Stimulated activated naive CD8-positive, alpha-beta T cell treated with anti-CD3 and anti-CD28 coated beads, Interleukin-15, Interleukin-2, amounts not matched to agents 100 ng/mL and 50 ng/mL, for 24 hours (primary cell): ENCODE data around the gene PRR14L.
"Not testable (repeated sequence)": the region's sequence is repeated elsewhere in the genome, so short reads cannot be mapped to it uniquely, and the experiment has no call there.

Experiments used
- H3K27ac Mint-ChIP-seq: one replicate; pipeline ENCODE4 v1.8.0; 2021; ENCODE audit warnings: mild to moderate bottlenecking, mixed read lengths
- H3K27me3 Mint-ChIP-seq: one replicate; pipeline ENCODE4 v1.8.0; 2021; ENCODE audit warnings: mixed read lengths
- H3K36me3 Mint-ChIP-seq: one replicate; pipeline ENCODE4 v1.8.0; 2021; ENCODE audit warnings: low read depth, mixed read lengths
- H3K4me1 Mint-ChIP-seq: one replicate; pipeline ENCODE4 v1.8.0; 2021; ENCODE audit warnings: low read depth, mixed read lengths
- H3K4me3 Mint-ChIP-seq: one replicate; pipeline ENCODE4 v1.8.0; 2021; ENCODE audit warnings: mild to moderate bottlenecking, mixed read lengths
- H3K9me3 Mint-ChIP-seq: one replicate; pipeline ENCODE4 v1.8.0; 2021; ENCODE audit warnings: mixed read lengths

PRR14L gene

DNA sequence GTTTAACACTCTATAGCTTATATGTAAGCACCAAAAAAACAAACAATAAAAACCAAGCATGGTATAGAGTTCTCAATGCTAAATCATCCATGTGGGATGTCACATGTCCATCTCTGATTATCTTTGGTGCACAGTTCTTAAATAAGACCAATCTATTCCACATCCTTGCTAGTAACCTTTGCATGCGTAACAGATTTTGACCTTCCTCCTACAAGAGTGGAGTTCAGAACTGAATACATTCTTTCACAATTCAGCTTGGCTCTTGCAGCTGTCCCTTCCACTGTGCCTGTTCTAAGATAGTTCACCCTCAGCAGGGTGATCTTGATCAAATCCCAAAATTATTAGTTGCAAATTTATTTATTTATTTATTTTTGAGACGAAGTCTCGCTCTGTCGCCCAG, 21.1 kb downstream of the PRR14L start:
- no peak overlapping the region for H3K4me3 Mint-ChIP-seq
- H3K27ac Mint-ChIP-seq: no peak overlapping the region
- H3K27me3 Mint-ChIP-seq: no peaks in the 10 kb centered on the region
- H3K4me1 Mint-ChIP-seq: peaks cover 7% of the 10 kb centered on the region
- H3K36me3 Mint-ChIP-seq: peaks cover 26% of the 10 kb centered on the region
- no peaks in the 10 kb centered on the region for H3K9me3 Mint-ChIP-seq

DNA sequence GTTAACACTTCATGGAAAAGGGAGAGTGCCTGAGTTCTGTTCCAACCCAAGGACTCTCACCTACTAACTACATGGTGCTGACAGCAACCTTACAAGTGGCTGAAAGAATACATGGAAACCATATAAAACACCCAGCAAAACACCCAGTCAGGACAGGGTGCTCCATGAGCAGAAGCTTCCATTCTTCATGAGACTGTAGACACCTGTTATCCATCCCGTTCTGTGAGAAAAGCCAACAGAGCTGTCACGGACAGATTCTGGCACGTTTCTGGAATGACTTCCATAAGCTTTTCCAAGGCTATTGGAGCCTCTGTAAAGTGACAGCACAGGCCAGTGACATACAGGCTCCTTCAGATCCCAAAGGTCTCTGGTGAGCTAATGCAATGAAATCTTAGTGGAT, 23.2 kb downstream of the PRR14L start:
- no peak overlapping the region for H3K4me3 Mint-ChIP-seq
- no peaks in the 10 kb centered on the region for H3K4me1 Mint-ChIP-seq
- no peak overlapping the region for H3K27ac Mint-ChIP-seq
- H3K9me3 Mint-ChIP-seq: no peaks in the 10 kb centered on the region
- H3K27me3 Mint-ChIP-seq: no peaks in the 10 kb centered on the region
- peaks cover 31% of the 10 kb centered on the region for H3K36me3 Mint-ChIP-seq

DNA sequence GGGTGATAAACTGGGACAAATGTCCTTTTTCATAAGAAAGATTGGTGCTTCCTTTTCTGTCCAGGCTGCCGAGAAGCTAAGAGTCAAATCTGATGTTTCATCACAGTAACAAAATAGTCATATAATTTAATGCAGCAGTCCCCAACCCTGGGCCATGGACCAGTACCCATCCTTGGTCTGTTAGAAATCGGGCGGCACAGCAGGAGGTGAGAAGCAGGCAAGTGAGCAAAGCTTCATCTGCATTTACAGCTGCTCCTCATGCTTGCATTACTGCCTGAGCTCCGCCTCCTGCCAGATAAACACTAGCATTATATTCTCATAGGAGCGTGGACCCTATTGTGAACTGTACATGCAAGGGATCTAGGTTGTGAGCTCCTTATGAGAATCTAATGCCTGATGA, 26.2 kb downstream of the PRR14L start:
- H3K4me3 Mint-ChIP-seq: no peak overlapping the region
- no peak overlapping the region for H3K27ac Mint-ChIP-seq
- H3K36me3 Mint-ChIP-seq: peaks cover 48% of the 10 kb centered on the region
- no peaks in the 10 kb centered on the region for H3K4me1 Mint-ChIP-seq
- no peaks in the 10 kb centered on the region for H3K27me3 Mint-ChIP-seq
- no peaks in the 10 kb centered on the region for H3K9me3 Mint-ChIP-seq

DNA sequence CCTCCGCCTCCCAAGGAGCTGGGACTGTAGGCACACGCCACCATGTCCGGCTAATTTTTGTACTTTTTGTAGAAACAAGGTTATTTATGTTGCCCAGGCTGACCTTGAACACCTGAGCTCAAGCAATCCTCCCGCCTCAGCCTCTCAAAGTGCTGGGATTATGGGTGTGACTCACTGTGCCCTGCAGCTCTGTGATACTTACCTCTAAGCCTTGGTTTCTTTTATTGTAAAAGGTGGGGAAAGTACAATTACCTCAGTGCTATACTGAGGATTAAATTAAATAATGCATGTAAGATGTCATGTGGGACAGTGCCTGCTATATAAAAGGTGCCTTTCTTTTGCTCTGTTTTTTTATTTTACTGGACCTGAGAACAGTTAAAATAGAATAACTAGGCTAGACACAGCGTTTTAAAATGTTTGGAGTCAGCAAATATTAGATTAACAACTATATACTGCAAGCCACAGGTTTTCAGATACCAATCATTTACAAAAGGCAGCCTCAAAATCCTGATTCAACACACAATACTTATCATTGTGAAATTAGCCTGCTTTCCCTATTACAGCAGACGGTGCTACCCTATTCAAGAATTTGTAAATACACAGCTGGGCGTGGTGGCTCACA, 30.0 kb downstream of the PRR14L start:
- Mint-ChIP-seq H3K9me3 (no peaks in the 10 kb centered on the region), H3K4me3 (no peak overlapping the region), H3K27ac (no peak overlapping the region), H3K4me1 (no peaks in the 10 kb centered on the region), H3K36me3 (peaks cover 67% of the 10 kb centered on the region), H3K27me3 (no peaks in the 10 kb centered on the region)

DNA sequence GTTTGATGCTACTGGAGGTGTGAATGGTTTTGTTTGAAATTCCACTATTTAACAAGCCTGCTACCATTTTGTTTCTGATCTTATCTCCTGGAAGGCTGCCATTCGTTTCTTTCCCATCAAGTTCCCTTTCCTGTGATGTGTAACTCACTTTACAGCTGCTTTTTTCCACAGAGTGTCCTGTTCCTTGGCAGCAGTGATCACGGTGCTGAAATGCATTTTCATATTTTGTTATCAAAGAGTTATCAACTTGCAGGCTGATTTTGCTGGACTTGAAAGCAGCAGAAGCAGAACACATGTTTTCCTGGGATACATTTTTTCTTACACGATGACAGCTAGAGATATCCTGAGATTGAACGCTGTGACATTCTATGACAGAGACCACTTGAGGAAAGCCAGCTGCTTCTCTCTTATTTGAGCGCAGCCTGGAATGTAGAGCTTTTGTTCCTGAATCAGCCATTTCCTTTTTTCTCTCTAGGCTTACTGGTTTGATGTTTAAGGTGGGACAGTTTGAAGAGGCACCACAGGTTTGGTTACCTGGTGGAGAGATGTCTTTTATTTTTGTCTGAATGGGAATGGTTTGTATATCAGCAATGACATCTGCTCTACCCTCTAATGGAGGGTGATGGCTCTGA, 34.7 kb downstream of the PRR14L start:
- Mint-ChIP-seq H3K36me3 (peaks cover 69% of the 10 kb centered on the region), H3K27me3 (no peaks in the 10 kb centered on the region), H3K27ac (no peak overlapping the region), H3K9me3 (no peaks in the 10 kb centered on the region), H3K4me3 (no peak overlapping the region), H3K4me1 (no peaks in the 10 kb centered on the region)

DNA sequence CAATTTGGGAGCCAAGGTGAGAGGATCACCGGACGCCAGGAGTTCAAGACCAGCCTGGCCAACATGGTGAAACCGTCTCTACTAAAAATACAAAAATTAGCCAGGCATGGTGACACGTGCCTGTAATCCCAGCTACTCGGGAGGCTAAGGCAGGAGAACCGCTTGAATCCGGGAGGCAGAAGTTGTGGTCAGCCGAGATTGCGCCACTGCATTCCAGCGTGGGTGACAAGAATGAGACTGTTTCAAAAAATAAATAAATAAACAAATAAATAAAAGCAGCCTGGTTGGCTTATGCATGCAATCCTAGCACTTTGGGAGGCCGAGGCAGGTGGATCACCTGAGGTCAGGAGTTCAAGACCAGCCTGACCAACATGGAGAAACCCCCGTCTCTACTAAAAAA, 38.7 kb downstream of the PRR14L start:
- H3K27me3 Mint-ChIP-seq, H3K9me3 Mint-ChIP-seq, H3K4me3 Mint-ChIP-seq, H3K27ac Mint-ChIP-seq, H3K4me1 Mint-ChIP-seq: not testable (repeated sequence)
- peaks cover 52% of the 10 kb centered on the region for H3K36me3 Mint-ChIP-seq

DNA sequence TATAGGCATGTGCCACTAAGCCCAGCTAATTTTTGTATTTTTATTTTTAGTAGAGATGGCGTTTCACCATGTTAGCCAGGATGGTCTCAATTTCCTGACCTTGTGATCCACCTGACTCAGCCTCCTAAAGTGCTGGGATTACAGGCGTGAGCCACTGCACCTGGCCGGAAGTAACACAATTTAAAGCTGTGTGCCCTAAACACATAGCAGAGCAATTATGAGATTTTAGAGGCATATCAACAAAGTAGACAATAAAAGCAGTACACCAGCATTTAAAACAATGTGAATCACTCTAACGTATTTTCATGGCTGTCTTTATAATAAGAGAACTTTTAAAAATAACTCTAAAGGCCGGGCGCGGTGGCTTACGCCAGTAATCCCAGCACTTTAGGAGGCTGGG, 42.4 kb downstream of the PRR14L start:
- Mint-ChIP-seq H3K4me3 (no peak overlapping the region), H3K36me3 (peaks cover 40% of the 10 kb centered on the region), H3K9me3 (no peaks in the 10 kb centered on the region), H3K27me3 (no peaks in the 10 kb centered on the region), H3K27ac (no peak overlapping the region), H3K4me1 (no peaks in the 10 kb centered on the region)

DNA sequence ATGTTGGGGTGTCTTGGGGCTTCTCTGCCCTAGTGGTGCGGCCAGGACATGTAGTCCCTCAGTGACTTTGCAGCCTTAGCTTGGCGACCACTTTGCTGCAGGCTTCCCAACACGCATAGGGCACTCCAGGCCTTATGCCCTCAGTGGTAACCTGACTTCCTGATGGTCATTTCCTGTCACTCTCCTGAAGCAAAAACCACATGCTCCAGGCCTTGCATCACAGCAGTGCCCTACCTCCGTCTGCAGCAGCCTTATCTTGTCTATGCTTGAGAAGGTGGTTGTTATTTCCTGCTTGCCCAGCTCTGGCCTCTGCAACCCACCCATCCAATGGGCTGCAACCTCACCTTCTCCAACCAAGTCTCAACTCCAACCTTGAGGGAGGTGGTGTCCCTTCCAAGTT, 54.5 kb downstream of the PRR14L start:
- peaks cover 68% of the 10 kb centered on the region for H3K36me3 Mint-ChIP-seq
- no peaks in the 10 kb centered on the region for H3K27me3 Mint-ChIP-seq
- H3K9me3 Mint-ChIP-seq: no peaks in the 10 kb centered on the region
- H3K4me3 Mint-ChIP-seq: no peak overlapping the region
- peaks cover 14% of the 10 kb centered on the region for H3K4me1 Mint-ChIP-seq
- no peak overlapping the region for H3K27ac Mint-ChIP-seq

DNA sequence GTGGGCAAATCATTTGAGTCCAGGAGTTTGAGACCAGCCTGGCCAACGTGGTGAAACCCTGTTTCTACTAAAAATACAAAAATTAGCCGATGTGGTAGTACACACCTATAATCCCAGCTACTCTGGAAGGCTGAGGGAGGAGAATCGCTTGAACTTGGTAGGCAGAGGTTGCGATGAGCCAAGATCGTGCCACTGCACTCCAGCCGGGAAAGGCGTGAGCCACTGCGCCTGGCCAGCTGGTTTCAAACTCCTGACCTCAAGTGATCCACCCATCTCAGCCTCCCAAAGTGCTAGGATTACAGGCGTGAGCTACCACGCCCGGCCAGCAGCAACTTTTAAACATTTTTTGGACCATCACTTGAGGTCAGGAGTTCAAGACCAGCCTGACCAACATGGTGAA, 55.9 kb downstream of the PRR14L start:
- peaks cover 14% of the 10 kb centered on the region for H3K4me1 Mint-ChIP-seq
- peaks cover 56% of the 10 kb centered on the region for H3K36me3 Mint-ChIP-seq
- H3K9me3 Mint-ChIP-seq, H3K27me3 Mint-ChIP-seq, H3K27ac Mint-ChIP-seq, H3K4me3 Mint-ChIP-seq: not testable (repeated sequence)

DNA sequence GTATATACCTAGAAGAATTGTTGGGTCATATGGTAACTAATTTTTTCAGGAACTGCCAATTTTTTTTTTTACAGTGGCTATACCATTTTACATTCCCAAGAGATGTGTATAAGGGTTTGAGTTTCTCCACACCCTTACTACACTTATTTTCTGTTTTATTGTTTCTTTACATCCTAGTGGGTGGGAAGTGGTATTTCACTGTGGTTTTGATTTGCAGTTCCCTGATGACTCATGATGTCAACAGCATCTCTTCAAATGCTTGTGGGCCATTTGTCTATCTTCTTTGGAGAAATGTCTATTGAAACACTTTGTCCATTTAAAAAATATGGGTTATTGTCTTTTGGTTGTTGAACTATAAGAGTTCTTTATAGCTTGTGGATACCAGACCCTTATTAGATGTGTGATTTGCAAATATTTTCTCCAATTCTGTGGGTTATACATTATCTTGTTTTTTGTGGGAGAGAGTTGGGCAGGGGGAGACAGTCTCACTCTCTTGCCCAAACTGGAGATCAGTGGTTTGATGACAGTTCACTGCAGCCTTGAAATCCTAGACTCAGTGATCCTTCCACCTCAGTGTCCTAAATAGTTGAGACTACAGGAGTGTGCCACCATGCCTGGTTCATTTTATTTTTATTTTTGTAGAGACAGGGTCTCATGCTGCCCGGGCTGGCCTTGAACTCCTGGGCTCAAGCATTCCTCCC, 57.6 kb downstream of the PRR14L start:
- H3K27me3 Mint-ChIP-seq: no peaks in the 10 kb centered on the region
- peak overlapping the region; percentile 30 for H3K4me3 Mint-ChIP-seq

DNA sequence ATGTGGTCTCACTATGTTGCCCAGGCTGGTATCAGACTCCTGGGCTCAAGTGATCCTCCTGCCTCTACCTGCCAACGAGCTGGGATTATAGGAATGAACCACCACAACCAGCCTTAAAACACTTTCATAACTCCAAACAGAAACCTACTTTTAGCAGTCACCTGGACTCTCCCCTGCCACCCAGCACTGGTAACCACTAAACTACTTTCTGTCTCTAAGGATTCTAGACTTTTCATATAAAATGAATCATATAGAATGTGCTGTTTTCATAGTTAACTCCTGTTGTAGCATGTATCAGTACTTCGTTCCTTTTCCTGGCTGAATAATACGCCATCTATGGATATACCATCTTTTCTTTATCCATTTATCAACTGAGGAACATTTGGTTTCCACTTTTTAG, 58.5 kb downstream of the PRR14L start:
- H3K9me3 Mint-ChIP-seq: no peaks in the 10 kb centered on the region
- H3K4me1 Mint-ChIP-seq: peaks cover 14% of the 10 kb centered on the region
- no peak overlapping the region for H3K27ac Mint-ChIP-seq
- no peak overlapping the region for H3K4me3 Mint-ChIP-seq
- H3K27me3 Mint-ChIP-seq: no peaks in the 10 kb centered on the region
- H3K36me3 Mint-ChIP-seq: peaks cover 58% of the 10 kb centered on the region

More for the DNA sequence above, 57.6 kb downstream of the PRR14L start:
- peaks cover 14% of the 10 kb centered on the region for H3K4me1 Mint-ChIP-seq
- peak overlapping the region; percentile 76 for H3K27ac Mint-ChIP-seq
- H3K36me3 Mint-ChIP-seq: peaks cover 60% of the 10 kb centered on the region
- no peaks in the 10 kb centered on the region for H3K9me3 Mint-ChIP-seq

DNA sequence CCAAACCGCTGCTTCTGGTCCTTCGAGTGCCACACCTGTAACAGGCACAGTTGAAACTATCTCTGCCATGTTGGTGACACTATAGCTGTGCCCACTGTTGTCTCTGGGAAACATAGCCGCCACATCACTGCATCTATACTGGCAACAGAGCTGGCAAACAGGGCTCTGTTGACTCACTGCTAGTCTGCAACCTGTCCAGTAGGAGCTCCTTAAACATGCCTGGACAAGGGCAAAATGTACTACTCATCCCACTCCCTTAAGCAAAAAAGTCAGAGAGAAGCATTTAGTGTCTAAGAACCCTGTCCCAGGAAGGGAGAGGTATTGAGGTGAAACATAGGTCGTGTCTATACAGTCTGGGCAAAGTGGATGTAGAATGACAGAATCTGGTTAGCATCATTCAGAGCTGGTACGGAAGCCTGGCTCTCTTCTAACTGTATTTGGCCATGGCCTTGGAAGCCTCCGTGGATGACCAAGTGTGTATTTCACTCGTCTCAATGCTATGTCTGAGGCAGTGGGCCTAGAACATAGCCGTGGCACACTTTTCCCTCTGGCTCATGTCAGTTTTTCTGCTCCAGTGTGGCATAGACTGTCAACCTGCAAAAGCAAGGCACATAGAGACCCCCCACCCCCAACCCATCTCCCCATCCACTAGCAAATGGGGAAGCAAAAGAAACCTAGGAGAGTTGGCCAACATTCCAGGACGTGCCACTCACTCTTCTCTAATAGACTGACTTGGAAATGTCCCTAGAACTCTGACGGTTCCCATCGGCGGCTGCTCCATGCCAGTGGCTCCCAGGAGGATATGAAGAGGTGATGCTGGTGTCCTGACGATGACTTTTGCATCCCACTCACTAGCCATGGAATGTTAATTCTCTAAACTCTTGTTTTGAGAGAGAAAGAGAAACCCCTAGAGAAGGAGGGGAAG, 66.5 kb downstream of the PRR14L start:
- no peaks in the 10 kb centered on the region for H3K9me3 Mint-ChIP-seq
- H3K4me1 Mint-ChIP-seq: no peaks in the 10 kb centered on the region
- peaks cover 36% of the 10 kb centered on the region for H3K36me3 Mint-ChIP-seq
- peak overlapping the region; percentile 1 for H3K27ac Mint-ChIP-seq
- H3K4me3 Mint-ChIP-seq: no peak overlapping the region
- H3K27me3 Mint-ChIP-seq: no peaks in the 10 kb centered on the region

DNA sequence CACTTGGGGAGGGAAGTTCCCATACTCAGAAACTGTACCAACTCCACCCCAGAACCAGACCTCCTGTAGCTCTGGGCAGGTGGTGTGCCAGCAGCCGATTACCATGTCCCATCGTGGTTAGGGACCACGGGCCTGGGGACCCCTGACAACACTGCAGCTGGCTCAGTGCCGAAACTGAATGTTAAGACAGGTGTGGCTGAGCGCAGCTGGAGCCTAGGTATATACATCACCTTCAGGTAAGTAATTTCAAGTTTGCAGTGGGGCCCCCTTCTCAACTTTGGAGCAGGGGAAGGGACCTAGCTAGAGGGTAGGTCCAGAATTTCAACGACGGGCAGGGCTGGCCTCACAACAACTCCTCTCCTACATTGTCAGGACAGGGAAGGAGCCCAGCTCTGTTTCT, 67.2 kb downstream of the PRR14L start:
- H3K4me3 Mint-ChIP-seq: no peak overlapping the region
- H3K27me3 Mint-ChIP-seq: no peaks in the 10 kb centered on the region
- H3K36me3 Mint-ChIP-seq: peaks cover 29% of the 10 kb centered on the region
- H3K4me1 Mint-ChIP-seq: no peaks in the 10 kb centered on the region
- H3K27ac Mint-ChIP-seq: no peak overlapping the region
- no peaks in the 10 kb centered on the region for H3K9me3 Mint-ChIP-seq

DNA sequence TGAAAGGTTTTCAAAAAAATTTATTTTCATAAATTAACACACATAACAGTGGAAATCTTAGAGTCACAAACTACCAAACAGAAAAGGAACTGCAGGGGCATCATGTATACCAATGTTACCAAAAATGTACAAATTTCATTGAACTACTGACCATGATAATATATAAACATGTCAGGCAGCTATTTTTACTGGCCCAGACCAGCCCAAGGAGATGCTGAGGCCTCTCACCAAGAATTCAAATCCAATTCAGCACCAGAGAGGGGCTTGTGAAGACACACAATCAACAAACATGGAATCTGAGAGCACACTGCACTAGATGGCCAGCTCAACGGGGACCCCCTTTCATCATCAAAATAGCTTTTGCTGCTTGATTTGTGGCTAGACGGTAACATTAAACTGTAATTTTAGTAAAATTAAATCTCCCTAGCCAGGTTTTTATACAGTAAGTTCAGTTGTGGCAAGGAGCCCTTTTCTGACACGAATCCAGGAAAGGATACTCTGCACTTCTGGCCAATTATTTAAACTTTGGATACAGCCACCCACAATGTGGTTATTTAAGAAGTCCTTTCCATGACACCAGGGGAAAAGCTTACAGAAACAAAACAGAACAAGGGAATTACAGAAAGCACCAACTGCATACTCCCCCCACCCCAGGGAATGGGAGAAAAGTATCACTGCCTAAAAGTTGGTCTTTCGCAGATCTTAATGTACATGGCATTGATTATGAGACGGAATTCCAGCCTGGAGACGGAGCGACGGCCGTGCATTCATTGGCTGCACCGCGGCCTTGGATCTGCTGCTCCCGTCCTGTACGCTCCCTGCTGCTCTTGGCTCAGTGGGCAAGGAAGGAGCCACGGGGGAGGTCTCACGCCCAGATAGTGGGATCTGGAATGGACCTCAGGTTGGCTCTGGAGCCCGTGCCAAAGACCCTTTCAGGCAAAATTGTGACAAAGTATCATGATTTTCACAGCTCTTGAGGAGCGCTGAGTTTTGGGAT, 68.3 kb downstream of the PRR14L start:
- H3K4me3 Mint-ChIP-seq: no peak overlapping the region
- peaks cover 24% of the 10 kb centered on the region for H3K36me3 Mint-ChIP-seq
- peaks cover 5% of the 10 kb centered on the region for H3K4me1 Mint-ChIP-seq
- H3K27me3 Mint-ChIP-seq: no peaks in the 10 kb centered on the region
- no peak overlapping the region for H3K27ac Mint-ChIP-seq
- no peaks in the 10 kb centered on the region for H3K9me3 Mint-ChIP-seq
